Femur (tissue), 1 donor: ENCODE data around the gene AFTPH.

ENCODE experiments used
- DNase-seq: peaks from one replicate; pipeline ENCODE4 v3.0.0-alpha.2; 2017

AFTPH gene

GRCh38 chr2:64615192-64615763 lies 91.2 kb downstream of the AFTPH start:
- no peak for DNase-seq

GRCh38 chr2:64615844-64616536 lies 91.9 kb downstream of the AFTPH start:
- no peak for DNase-seq

DNA sequence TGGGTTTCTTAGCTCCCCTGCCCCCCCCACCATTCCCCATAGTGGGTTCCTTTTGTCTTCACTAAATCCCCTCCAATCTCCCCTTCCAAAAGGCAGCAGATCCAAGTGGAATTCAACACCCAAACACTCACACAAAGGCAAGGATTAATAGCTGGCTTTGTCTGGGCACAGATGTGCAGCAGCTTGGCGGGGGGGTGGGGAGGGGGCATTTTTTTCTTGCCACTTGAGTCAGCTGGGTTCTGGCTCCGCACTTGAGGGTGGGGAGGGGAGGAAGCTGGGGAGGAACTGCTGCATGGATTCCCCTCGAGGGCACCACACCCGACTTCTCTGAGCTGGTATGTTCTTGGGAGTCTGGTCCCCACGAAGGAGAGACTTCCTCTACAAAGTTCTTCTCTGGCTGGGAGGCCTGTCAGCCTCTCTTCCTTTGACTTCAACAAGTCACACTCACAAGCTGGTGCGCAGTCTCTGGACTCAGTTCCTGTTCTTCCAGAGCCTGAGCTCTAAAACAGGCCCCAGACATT lies 93.6 kb downstream of the AFTPH start:
- no peak for DNase-seq

DNA sequence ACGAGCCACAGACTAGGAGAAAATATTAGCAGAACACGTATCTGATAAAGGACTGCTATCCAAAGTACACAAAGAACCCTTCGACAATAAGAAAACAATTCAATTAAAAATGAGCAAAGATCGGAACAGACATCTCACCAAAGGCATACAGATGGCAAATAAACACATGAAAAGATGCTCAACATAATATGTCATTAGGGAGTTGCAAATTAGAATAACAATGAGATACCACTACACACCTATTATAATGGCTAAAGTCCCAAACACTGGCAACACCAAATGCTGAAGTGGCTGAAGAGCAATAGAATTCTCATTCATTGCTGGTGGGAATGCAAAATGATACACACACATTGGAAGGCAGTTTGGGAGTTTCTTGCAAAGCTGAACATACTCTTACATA lies 96.5 kb downstream of the AFTPH start:
- no peak for DNase-seq

- no peak for DNase-seq
Observed at GRCh38 chr2:64622443-64623241, 98.5 kb downstream of the AFTPH start.

GRCh38 chr2:64623242-64623850 lies 99.2 kb downstream of the AFTPH start:
- no peak for DNase-seq

GRCh38 chr2:64624108-64624610 lies 100.0 kb downstream of the AFTPH start:
- no peak for DNase-seq

DNA sequence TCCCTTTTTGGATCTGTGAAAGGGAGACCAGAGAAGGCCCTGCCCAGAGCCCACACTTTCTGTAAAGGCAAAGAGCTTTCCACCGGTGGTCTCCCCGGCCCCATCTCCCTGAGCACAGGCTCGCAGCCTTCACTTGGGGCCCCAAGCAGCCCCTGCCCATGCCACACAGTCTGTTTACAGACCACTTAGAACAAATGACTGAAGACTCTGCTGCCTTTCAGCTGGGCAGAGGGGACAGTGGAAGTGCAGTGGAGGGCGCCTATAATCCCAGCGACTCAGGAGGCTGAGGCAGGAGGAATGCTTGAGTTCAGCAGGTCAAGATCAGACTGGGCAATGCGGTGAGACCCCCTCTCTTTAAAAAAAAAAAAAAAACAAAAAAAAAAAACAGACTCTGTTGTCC lies 100.7 kb downstream of the AFTPH start:
- DNase-seq: no peak

GRCh38 chr2:64625299-64626145 lies 101.4 kb downstream of the AFTPH start:
- DNase-seq: no peak

DNA sequence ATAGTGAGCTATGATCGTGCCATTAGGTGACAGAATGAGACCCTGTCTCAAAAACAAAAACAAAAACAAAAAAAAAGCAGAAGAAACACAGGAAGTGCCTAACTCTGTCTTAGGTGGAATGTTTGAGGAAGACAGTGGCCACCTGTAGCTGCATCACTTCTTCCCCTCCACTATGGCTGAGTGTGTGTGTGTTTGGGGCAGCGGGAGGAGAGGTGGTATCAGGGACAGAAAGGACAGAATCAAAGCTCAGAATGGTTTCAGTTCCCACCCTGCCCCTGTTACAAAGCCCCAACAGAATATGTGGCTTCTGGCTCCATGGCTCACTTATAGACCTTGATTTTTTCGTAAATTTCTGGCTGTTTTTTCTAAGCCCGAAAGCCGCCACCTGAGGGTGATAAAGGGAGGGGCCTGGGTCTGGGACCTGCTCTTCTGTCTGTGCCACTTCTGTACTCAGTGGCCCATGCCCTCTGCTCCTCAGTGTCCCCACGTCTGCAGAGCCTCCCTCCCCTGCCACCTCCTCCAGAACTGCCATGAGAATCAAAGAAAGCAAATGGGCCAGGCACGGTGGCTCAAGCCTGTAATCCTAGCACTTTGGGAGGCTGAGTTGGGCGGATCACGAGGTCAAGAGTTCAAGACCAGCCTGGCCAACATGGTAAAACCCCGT lies 102.2 kb downstream of the AFTPH start:
- DNase-seq: no peak

DNA sequence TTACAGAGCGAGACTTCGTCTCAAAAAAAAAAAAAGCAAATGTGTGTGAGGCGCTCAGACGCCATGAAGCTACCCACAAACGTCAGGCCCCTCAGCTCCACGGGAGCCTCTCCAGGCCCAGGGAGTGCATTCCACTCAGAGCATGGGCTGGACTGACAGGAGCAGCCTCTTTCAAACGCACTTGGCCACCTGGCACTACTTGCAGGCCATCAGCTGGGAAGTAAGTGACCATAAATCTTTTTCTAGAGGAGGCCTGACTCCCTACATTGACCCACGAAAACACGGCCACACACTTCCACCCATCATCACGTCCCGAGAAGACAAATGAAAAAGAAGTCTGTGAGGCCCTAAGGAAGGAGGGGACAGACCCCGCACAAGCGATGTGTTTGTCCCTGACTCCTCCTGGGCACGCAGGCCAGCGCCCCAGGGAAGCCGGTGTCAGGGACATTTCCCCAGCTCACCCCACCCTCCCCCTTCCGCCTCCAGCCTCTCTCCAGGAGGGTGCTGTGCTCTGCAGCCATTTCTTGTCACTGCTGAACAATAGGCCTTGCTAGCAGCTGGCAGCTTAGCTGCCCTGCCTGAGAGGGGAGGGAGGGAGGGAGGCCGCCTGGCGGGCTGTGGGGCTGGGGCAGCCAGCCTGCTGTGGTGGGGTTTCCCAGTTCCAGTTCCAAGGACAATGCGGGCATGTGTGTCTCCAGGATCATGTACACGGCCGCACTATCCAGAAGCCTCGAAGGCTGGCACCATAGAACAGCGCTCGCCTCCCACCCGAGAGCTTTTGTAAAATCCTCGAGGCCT lies 103.0 kb downstream of the AFTPH start:
- DNase-seq: no peak

GRCh38 chr2:64627860-64628841 lies 104.0 kb downstream of the AFTPH start:
- DNase-seq: no peak

- no peak for DNase-seq
Observed at GRCh38 chr2:64629329-64629781, 105.2 kb downstream of the AFTPH start.

GRCh38 chr2:64629875-64630274 lies 105.7 kb downstream of the AFTPH start:
- no peak for DNase-seq

DNA sequence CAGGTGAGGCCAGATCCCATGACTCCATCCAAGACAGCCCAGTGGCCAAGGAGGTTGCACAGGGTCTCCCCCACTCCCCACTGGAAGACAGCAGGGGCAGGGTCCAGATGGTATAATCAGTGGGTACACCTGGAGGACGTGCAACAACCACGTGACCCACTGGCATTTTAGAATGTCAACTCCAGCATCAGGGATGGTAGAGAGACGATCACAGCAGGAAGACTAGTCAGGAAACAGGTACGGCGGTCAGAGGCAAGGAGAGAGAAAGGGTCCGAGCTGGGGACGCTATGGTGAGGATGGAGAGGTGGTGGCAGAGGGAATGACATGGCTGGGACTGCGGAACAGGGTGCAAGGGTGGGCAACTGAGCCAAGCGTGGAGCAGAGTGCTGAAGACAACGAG lies 106.6 kb downstream of the AFTPH start:
- no peak for DNase-seq

- DNase-seq: no peak
Observed at GRCh38 chr2:64631771-64632170, 107.6 kb downstream of the AFTPH start.

GRCh38 chr2:64632835-64633819 lies 109.0 kb downstream of the AFTPH start:
- DNase-seq: no peak
